Activated naive CD4-positive, alpha-beta T cell treated with anti-CD3 and anti-CD28 coated beads, Interleukin-2, amount 50 U/mL, for 24 hours (primary cell): ENCODE results near the gene TMUB1.

Source experiments
- H3K27ac Mint-ChIP-seq: one replicate; pipeline ENCODE4 v1.8.0; 2021; ENCODE audit warnings: mild to moderate bottlenecking, mixed read lengths
- H3K27me3 Mint-ChIP-seq: one replicate; pipeline ENCODE4 v1.8.0; 2021; ENCODE audit warnings: mixed read lengths
- H3K36me3 Mint-ChIP-seq: one replicate; pipeline ENCODE4 v1.8.0; 2021; ENCODE audit warnings: mixed read lengths
- H3K4me1 Mint-ChIP-seq: one replicate; pipeline ENCODE4 v1.8.0; 2021; ENCODE audit warnings: mixed read lengths
- H3K4me3 Mint-ChIP-seq: one replicate; pipeline ENCODE4 v1.8.0; 2021; ENCODE audit warnings: mild to moderate bottlenecking, mixed read lengths
- H3K9me3 Mint-ChIP-seq: one replicate; pipeline ENCODE4 v1.8.0; 2021; ENCODE audit warnings: mixed read lengths

TMUB1 gene

GRCh38 chr7:151114151-151115090 is 31.1 kb upstream of the TMUB1 start:
- Mint-ChIP-seq H3K9me3 (no peaks in the 10 kb centered on the region), H3K4me3 (peak overlapping the region; percentile 36), H3K27ac (no peak overlapping the region), H3K36me3 (peaks cover 4% of the 10 kb centered on the region), H3K27me3 (peaks cover 3% of the 10 kb centered on the region), H3K4me1 (no peaks in the 10 kb centered on the region)

GRCh38 chr7:151113344-151114150 is 30.3 kb upstream of the TMUB1 start:
- H3K4me1 Mint-ChIP-seq: no peaks in the 10 kb centered on the region
- no peaks in the 10 kb centered on the region for H3K36me3 Mint-ChIP-seq
- no peak overlapping the region for H3K27ac Mint-ChIP-seq
- H3K4me3 Mint-ChIP-seq: peak overlapping the region; percentile 36
- H3K9me3 Mint-ChIP-seq: no peaks in the 10 kb centered on the region
- peaks cover 3% of the 10 kb centered on the region for H3K27me3 Mint-ChIP-seq

- no peak overlapping the region for H3K4me3 Mint-ChIP-seq
- no peaks in the 10 kb centered on the region for H3K9me3 Mint-ChIP-seq
- no peak overlapping the region for H3K27ac Mint-ChIP-seq
- H3K36me3 Mint-ChIP-seq: no peaks in the 10 kb centered on the region
- peaks cover 3% of the 10 kb centered on the region for H3K27me3 Mint-ChIP-seq
- no peaks in the 10 kb centered on the region for H3K4me1 Mint-ChIP-seq
Observed at GRCh38 chr7:151110941-151111645, 27.8 kb upstream of the TMUB1 start.

- Mint-ChIP-seq H3K9me3 (no peaks in the 10 kb centered on the region), H3K4me1 (no peaks in the 10 kb centered on the region), H3K27ac (no peak overlapping the region), H3K27me3 (peaks cover 3% of the 10 kb centered on the region), H3K36me3 (no peaks in the 10 kb centered on the region), H3K4me3 (no peak overlapping the region)
Observed at GRCh38 chr7:151110236-151110940, 27.1 kb upstream of the TMUB1 start.

GRCh38 chr7:151109094-151110048 is 26.1 kb upstream of the TMUB1 start:
- Mint-ChIP-seq H3K36me3 (no peaks in the 10 kb centered on the region), H3K4me1 (no peaks in the 10 kb centered on the region), H3K9me3 (no peaks in the 10 kb centered on the region), H3K4me3 (no peak overlapping the region), H3K27me3 (peaks cover 3% of the 10 kb centered on the region), H3K27ac (no peak overlapping the region)

- no peak overlapping the region for H3K4me3 Mint-ChIP-seq
- H3K9me3 Mint-ChIP-seq: no peaks in the 10 kb centered on the region
- H3K36me3 Mint-ChIP-seq: no peaks in the 10 kb centered on the region
- H3K27ac Mint-ChIP-seq: no peak overlapping the region
- H3K27me3 Mint-ChIP-seq: peaks cover under 1% of the 10 kb centered on the region
- H3K4me1 Mint-ChIP-seq: no peaks in the 10 kb centered on the region
Observed at GRCh38 chr7:151107882-151108281, 24.6 kb upstream of the TMUB1 start.

- Mint-ChIP-seq H3K4me3 (no peak overlapping the region), H3K9me3 (no peaks in the 10 kb centered on the region), H3K27me3 (no peaks in the 10 kb centered on the region), H3K27ac (no peak overlapping the region), H3K4me1 (no peaks in the 10 kb centered on the region), H3K36me3 (no peaks in the 10 kb centered on the region)
Observed at GRCh38 chr7:151104411-151105235, 21.3 kb upstream of the TMUB1 start.

- Mint-ChIP-seq H3K27me3 (no peaks in the 10 kb centered on the region), H3K4me1 (no peaks in the 10 kb centered on the region), H3K36me3 (no peaks in the 10 kb centered on the region), H3K9me3 (no peaks in the 10 kb centered on the region), H3K27ac (no peak overlapping the region), H3K4me3 (no peak overlapping the region)
Observed at GRCh38 chr7:151103973-151104372, 20.7 kb upstream of the TMUB1 start.

GRCh38 chr7:151102991-151103390 is 19.7 kb upstream of the TMUB1 start:
- Mint-ChIP-seq H3K27me3 (no peaks in the 10 kb centered on the region), H3K9me3 (no peaks in the 10 kb centered on the region), H3K4me1 (no peaks in the 10 kb centered on the region), H3K4me3 (no peak overlapping the region), H3K36me3 (no peaks in the 10 kb centered on the region), H3K27ac (no peak overlapping the region)

GRCh38 chr7:151101621-151102396 is 18.5 kb upstream of the TMUB1 start:
- H3K27me3 Mint-ChIP-seq: no peaks in the 10 kb centered on the region
- no peaks in the 10 kb centered on the region for H3K9me3 Mint-ChIP-seq
- H3K27ac Mint-ChIP-seq: no peak overlapping the region
- H3K4me3 Mint-ChIP-seq: no peak overlapping the region
- H3K36me3 Mint-ChIP-seq: no peaks in the 10 kb centered on the region
- H3K4me1 Mint-ChIP-seq: no peaks in the 10 kb centered on the region

GRCh38 chr7:151100921-151101320 is 17.6 kb upstream of the TMUB1 start:
- Mint-ChIP-seq H3K36me3 (no peaks in the 10 kb centered on the region), H3K27me3 (no peaks in the 10 kb centered on the region), H3K9me3 (no peaks in the 10 kb centered on the region), H3K4me1 (no peaks in the 10 kb centered on the region), H3K27ac (no peak overlapping the region), H3K4me3 (no peak overlapping the region)

GRCh38 chr7:151099486-151100211 is 16.4 kb upstream of the TMUB1 start:
- H3K27me3 Mint-ChIP-seq: no peaks in the 10 kb centered on the region
- no peaks in the 10 kb centered on the region for H3K4me1 Mint-ChIP-seq
- no peaks in the 10 kb centered on the region for H3K9me3 Mint-ChIP-seq
- no peak overlapping the region for H3K4me3 Mint-ChIP-seq
- H3K27ac Mint-ChIP-seq: no peak overlapping the region
- H3K36me3 Mint-ChIP-seq: no peaks in the 10 kb centered on the region
